HepG2 (cell line): Measurements from ENCODE around the gene ANO9. TPM values are rescaled to one million over a fixed set of nuclear protein-coding genes. Genes with fewer than 3 reads are reported as not detected.
A peak's percentile ranks its signal among the peaks of the same experiment; 100 is the strongest.

ENCODE experiments used
- ATAC-seq: fragments of 200-7000 bp; cut with Tn5 transposase; 3 replicates; pipeline ENCODE4 v1.9.1; 2020; ENCODE audit warnings: mild to moderate bottlenecking, moderate library complexity
- BruUV-seq: library from RNA; stranded (reverse); fragments of 400-500 nt; replicated peaks from 2 replicates; lab custom pipeline; 2021; lab: Mats Ljungman, UMichigan
- CTCF ChIA-PET: fragments of 300-600 bp; formaldehyde crosslinking; extraction: SDS; loops from one replicate; lab custom pipeline; 2021; ENCODE audit warnings: low total read pairs, inconsistent platforms, low intra/inter-chr PET ratio; lab: Yijun Ruan, JAX
- POLR2A ChIA-PET: fragments of 350-600 bp; sonication (Branson Sonifier 250); formaldehyde crosslinking; loops from one replicate; lab custom pipeline; 2020; ENCODE audit warnings: antibody characterized with exemption, inconsistent platforms; lab: Yijun Ruan, JAX
- DNase-seq: peaks from one replicate; pipeline ENCODE4 v3.0.0-alpha.2; 2015; ENCODE audit warnings: low spot score
- FAIRE-seq: peaks from 3 replicates; lab custom pipeline; 2011; peaks lifted over from hg19 to GRCh38; lab: Jason Lieb, UNC
- H2AFZ ChIP-seq: one replicate; pipeline ENCODE4 v1.6.1; 2011; ENCODE audit warnings: low read length, inconsistent platforms
- H3K27ac ChIP-seq: fragments of 300-600 bp; 3 replicates; pipeline ENCODE4 v1.8.0; 2011; ENCODE audit warnings: mixed run types, mild to moderate bottlenecking, mixed read lengths, low read length, inconsistent platforms; ENCODE audit not compliant: insufficient read depth; ENCODE audit errors: extremely low read length
- H3K27me3 ChIP-seq, 2 experiments: fragments of 200-600 bp in 1 of 2; 2 replicates in 1 of 2; 3 replicates in 1 of 2; pipeline versions ENCODE4 v1.6.0 to v1.8.0; 2011; ENCODE audit warnings: low read length in 2 of 2, mild to moderate bottlenecking in 2 of 2, moderate library complexity in 2 of 2, inconsistent platforms in 1 of 2; ENCODE audit not compliant: insufficient read depth in 2 of 2, control insufficient read depth in 1 of 2
- H3K36me3 ChIP-seq, 2 experiments: fragments of 200-600 bp in 1 of 2; replicated peaks in 1 of 2; 2 replicates in 1 of 2; 3 replicates in 1 of 2; pipeline versions ENCODE4 v1.5.1 to v1.8.0; 2011; ENCODE audit warnings: low read length in 2 of 2, inconsistent platforms in 1 of 2; ENCODE audit not compliant: insufficient read depth in 2 of 2, control insufficient read depth in 1 of 2
- H3K4me1 ChIP-seq: 2 replicates; pipeline ENCODE4 v1.5.1; 2012; ENCODE audit warnings: low read length, inconsistent platforms; ENCODE audit not compliant: insufficient read depth
- H3K4me2 ChIP-seq: 2 replicates; pipeline ENCODE4 v1.6.0; 2011; ENCODE audit warnings: low read depth, low read length, inconsistent platforms
- H3K4me3 ChIP-seq, 3 experiments: fragments of 200-600 bp in 1 of 3; sonication (generic), shearing (Covaris generic) in 1 of 3; replicated peaks in 1 of 3; 2 replicates each; pipeline ENCODE4 v1.5.1; 2011 to 2016; ENCODE audit warnings: low read length in 3 of 3, inconsistent platforms in 2 of 3, low read depth in 2 of 3, mild to moderate bottlenecking in 2 of 3, control low read depth in 1 of 3, mixed read lengths in 1 of 3; ENCODE audit not compliant: insufficient read depth in 1 of 3
- H3K79me2 ChIP-seq: one replicate; pipeline ENCODE4 v1.6.1; 2011; ENCODE audit warnings: low read length, inconsistent platforms; ENCODE audit not compliant: insufficient read depth
- H3K9ac ChIP-seq: 2 replicates; pipeline ENCODE4 v1.6.0; 2011; ENCODE audit warnings: mild to moderate bottlenecking, low read depth, low read length, inconsistent platforms; ENCODE audit not compliant: insufficient read depth
- H3K9me3 ChIP-seq: 2 replicates; pipeline ENCODE4 v1.5.1; 2012; ENCODE audit warnings: mild to moderate bottlenecking, low read length
- H4K20me1 ChIP-seq: 2 replicates; pipeline ENCODE4 v1.6.0; 2011; ENCODE audit warnings: inconsistent platforms, mild to moderate bottlenecking, low read length, moderate library complexity; ENCODE audit not compliant: insufficient read depth
- GABPB1 ChIP-seq: IDR thresholded peaks from 2 replicates; pipeline ENCODE4 v1.6.1; 2016; ENCODE audit warnings: mild to moderate bottlenecking, missing genetic modification reagents, moderate library complexity, missing compliant biosample characterization
- NR2C2 ChIP-seq: sonication (generic); formaldehyde crosslinking; IDR thresholded peaks from 2 replicates; pipeline ENCODE4 v1.4.0; 2020; ENCODE audit warnings: missing genetic modification reagents, mild to moderate bottlenecking, moderate library complexity, borderline replicate concordance
- NR2F6 ChIP-seq, 2 experiments: IDR thresholded peaks; 2 replicates each; pipeline ENCODE4 v1.6.1; 2016; ENCODE audit warnings: antibody characterized with exemption in 1 of 2, mild to moderate bottlenecking in 1 of 2
- POLR2G ChIP-seq: fragments of 200-400 bp; formaldehyde crosslinking; IDR thresholded peaks from 2 replicates; pipeline ENCODE4 v1.6.1; 2018; ENCODE audit warnings: mild to moderate bottlenecking, low read depth, low read length, moderate library complexity
- SRF ChIP-seq: IDR thresholded peaks from 2 replicates; pipeline ENCODE4 v1.6.1; 2011; ENCODE audit warnings: mild to moderate bottlenecking, low read depth, low read length, moderate library complexity
- ZNF670 ChIP-seq: sonication (generic); formaldehyde crosslinking; IDR thresholded peaks from 2 replicates; pipeline ENCODE4 v1.8.0; 2022; ENCODE audit warnings: mild to moderate bottlenecking, missing genetic modification reagents, borderline replicate concordance
- WGBS: methylation state at CpG from one replicate; pipeline ENCODE4 v1.1.6; 2017; ENCODE audit warnings: low lambda C conversion rate; 5-methylcytosine and 5-hydroxymethylcytosine counted together
- in situ Hi-C: cut with HindIII; loops from 2 replicates; pipeline ENCODE4 v1.10.0; 2017; ENCODE audit warnings: low pct_unique_long_range_greater_than_20kb; ENCODE audit not compliant: extremely low pct_ligation_motif_present
- intact Hi-C: fragments of 100-400 bp; cut with micrococcal nuclease; formaldehyde crosslinking; loops from one replicate; pipeline ENCODE4 v1.10.0; 2022; ENCODE audit not compliant: unreplicated experiment
- polyA plus RNA-seq, 8 experiments: library from polyadenylated mRNA; depleted of rRNA in 3 of 8; stranded (reverse) in 7 of 8; unstranded in 1 of 8; fragments of >200 nt; fragmentation: Illumina TruSeq in 4 of 8; extraction: Trizol in 4 of 8; gene quantifications; 2 replicates each; pipeline versions ENCODE4 v1.2.1 to v1.2.3, GENCODE V29; 2011 to 2016; ENCODE audit warnings: low read depth in 4 of 8, missing spikeins in 1 of 8, mixed read lengths in 1 of 8; ENCODE audit not compliant: insufficient read depth in 1 of 8
- total RNA-seq, 5 experiments: library from RNA; depleted of rRNA; stranded (reverse); fragments of >200 nt; fragmentation: Illumina TruSeq; extraction: Trizol; gene quantifications; 2 replicates each; pipeline ENCODE4 v1.2.3, GENCODE V29; 2016; ENCODE audit warnings: low read depth in 1 of 5

The ANO9 gene
- total and polyA plus RNA-seq, 2 of the 13 experiments (the other 11 are each of a cell fraction or from before 2014, with no cell fraction given): 8.9 to 14.3 TPM

- no peak overlapping the region for H3K4me2 ChIP-seq
- H3K27me3 ChIP-seq: 0 out of 5 replicates have a peak, but pooled peaks cover 0 to 2% of the 10 kb centered on the region in 2 experiments
- FAIRE-seq: no peak
- CTCF ChIA-PET: no interaction called here
- intact Hi-C loops (loop anchor here (5.0 kb wide), 1 partner anchor 39 kb away; no protein-coding TSS in a partner anchor), in situ Hi-C loops (loop anchor here (5.0 kb wide), 1 partner anchor 34 kb away; the partner anchor contains the start of gene ANO9)
- POLR2A ChIA-PET: interaction anchor here (0.9 to 3.8 kb wide), 2 partner anchors 16 to 40 kb away, joined by 3 to 31 read pairs; no protein-coding TSS in a partner anchor
- peak overlapping the region; percentile 78 for H3K27ac ChIP-seq
- no peaks in the 10 kb centered on the region for H3K9me3 ChIP-seq
- no peak for DNase-seq
- BruUV-seq: no TSS peak
- WGBS: 58% methylated on average over 6 of the region's 15 CpGs
- H3K79me2 ChIP-seq: no peaks in the 10 kb centered on the region
- H4K20me1 ChIP-seq: no peaks in the 10 kb centered on the region
- TF ChIP-seq POLR2G (peak; percentile 12; the same call in 1 of the 2 replicates), NR2F6 (IDR thresholded peaks at IDR 0.05) (0 out of 2 replicates have a peak, but pooled peaks have one; percentile 25), NR2F6 (CRISPR knock-in tag; IDR thresholded peaks at IDR 0.05) (no peak), SRF (no peak), ZNF670 (CRISPR knock-in tag) (no peak), NR2C2 (CRISPR knock-in tag) (0 out of 2 replicates have a peak, but pooled peaks have one; percentile 22), GABPB1 (no peak)
- peak; percentile 1 for ATAC-seq
- H3K9ac ChIP-seq: no peak overlapping the region
- H3K4me1 ChIP-seq: peaks cover 40% of the 10 kb centered on the region
- H2AFZ ChIP-seq: no peak overlapping the region
- H3K4me3 ChIP-seq: no peak overlapping the region
- peaks cover 3 to 10% of the 10 kb centered on the region in 2 experiments; a peak in 3 of 5 replicates for H3K36me3 ChIP-seq
Measured at GRCh38 chr11:408154-409007, 33.4 kb downstream of the ANO9 start.
